Measurements from ENCODE around the gene GPR37. TPM values are rescaled to one million over a fixed set of nuclear protein-coding genes. Genes with fewer than 3 reads are reported as not detected.

Gene GPR37
- total RNA-seq, 1 experiment from 2014 or later: 1.8 TPM

GRCh38 chr7:124716894-124717293 is 48.7 kb downstream of the GPR37 start:
- no peaks in the 10 kb centered on the region for H3F3A ChIP-seq (ENCODE audit: insufficient read depth, low read depth)
- POLR2A ChIA-PET (ENCODE audit: unreplicated experiment): no interaction called here

GRCh38 chr7:124713086-124713485 is 52.5 kb downstream of the GPR37 start:
- Histone ChIP-seq H3K27ac (no peak overlapping the region), H3K36me3 (ENCODE audit: low read depth) (no peaks in the 10 kb centered on the region), H3K9me3 (ENCODE audit: insufficient read depth, low read depth) (no peaks in the 10 kb centered on the region), H3K4me2 (no peak overlapping the region), H2AFZ (no peak overlapping the region), H3K4me1 (replicated peaks; ENCODE audit: insufficient read depth) (no peaks in the 10 kb centered on the region), H3K27me3 (ENCODE audit: insufficient read depth, low read depth) (no peaks in the 10 kb centered on the region), H3K9me2 (ENCODE audit: insufficient read depth) (no peaks in the 10 kb centered on the region), H3K79me2 (ENCODE audit: low read depth) (no peaks in the 10 kb centered on the region), H3F3A (ENCODE audit: insufficient read depth, low read depth) (no peaks in the 10 kb centered on the region), H4K20me1 (ENCODE audit: insufficient read depth) (no peaks in the 10 kb centered on the region), H3K4me3 (no peak overlapping the region)
- intact Hi-C loops (cut with micrococcal nuclease; ENCODE audit: unreplicated experiment): no loop called here
- ChIA-PET POLR2A (ENCODE audit: unreplicated experiment) (no interaction called here), CTCF (no interaction called here)
- no peak for TF ChIP-seq EZH2 (IDR thresholded peaks at IDR 0.05; ENCODE audit: low read depth)
- TF ChIP-seq CTCF (conservative IDR thresholded peaks at IDR 0.05): no peak
- DNase-seq: no peak
- BruUV-seq (replicated peaks): no TSS peak

More at GRCh38 chr7:124716894-124717293, 48.7 kb downstream of the GPR37 start:
- Histone ChIP-seq H3K79me2 (ENCODE audit: low read depth) (no peaks in the 10 kb centered on the region), H3K9me2 (ENCODE audit: insufficient read depth) (no peaks in the 10 kb centered on the region), H3K27ac (no peak overlapping the region), H4K20me1 (ENCODE audit: insufficient read depth) (no peaks in the 10 kb centered on the region), H3K4me3 (no peak overlapping the region), H3K9me3 (ENCODE audit: insufficient read depth, low read depth) (peaks cover 7% of the 10 kb centered on the region), H3K4me2 (no peak overlapping the region), H3K36me3 (ENCODE audit: low read depth) (no peaks in the 10 kb centered on the region), H3K4me1 (replicated peaks; ENCODE audit: insufficient read depth) (0 out of 2 replicates have a peak, but pooled peaks cover 9% of the 10 kb centered on the region), H2AFZ (no peak overlapping the region), H3K27me3 (ENCODE audit: insufficient read depth, low read depth) (no peaks in the 10 kb centered on the region)
- CTCF ChIA-PET: no interaction called here
- no peak for DNase-seq
- no TSS peak for BruUV-seq (replicated peaks)
- TF ChIP-seq CTCF (conservative IDR thresholded peaks at IDR 0.05) (no peak), EZH2 (IDR thresholded peaks at IDR 0.05; ENCODE audit: low read depth) (no peak)
- intact Hi-C loops (cut with micrococcal nuclease; ENCODE audit: unreplicated experiment): no loop called here

- Histone ChIP-seq H3K4me2 (no peak overlapping the region), H3K9me2 (ENCODE audit: insufficient read depth) (no peaks in the 10 kb centered on the region), H4K20me1 (ENCODE audit: insufficient read depth) (no peaks in the 10 kb centered on the region), H3F3A (ENCODE audit: insufficient read depth, low read depth) (no peaks in the 10 kb centered on the region), H3K36me3 (ENCODE audit: low read depth) (no peaks in the 10 kb centered on the region), H3K4me3 (no peak overlapping the region), H3K9me3 (ENCODE audit: insufficient read depth, low read depth) (no peaks in the 10 kb centered on the region), H3K27ac (no peak overlapping the region), H3K4me1 (replicated peaks; ENCODE audit: insufficient read depth) (no peaks in the 10 kb centered on the region), H3K79me2 (ENCODE audit: low read depth) (no peaks in the 10 kb centered on the region), H3K27me3 (ENCODE audit: insufficient read depth, low read depth) (no peaks in the 10 kb centered on the region), H2AFZ (no peak overlapping the region)
- BruUV-seq (replicated peaks): no TSS peak
- ChIA-PET CTCF (no interaction called here), POLR2A (ENCODE audit: unreplicated experiment) (no interaction called here)
- no peak for DNase-seq
- intact Hi-C loops (cut with micrococcal nuclease; ENCODE audit: unreplicated experiment): no loop called here
- TF ChIP-seq CTCF (conservative IDR thresholded peaks at IDR 0.05): no peak
- TF ChIP-seq EZH2 (IDR thresholded peaks at IDR 0.05; ENCODE audit: low read depth): no peak
Observed at GRCh38 chr7:124712017-124712416, 53.6 kb downstream of the GPR37 start.

Data from PC-9 (cell line).